Stimulated activated CD8-positive, alpha-beta memory T cell treated with anti-CD3 and anti-CD28 coated beads, Interleukin-12 subunit alpha, Interleukin-12 subunit beta, amount 100 ng/mL, for 24 hours (primary cell): ENCODE results near the gene ITPRIP.

Source experiments
- DNase-seq: peaks from one replicate; pipeline ENCODE4 v3.0.0-alpha.2; 2020; ENCODE audit errors: extremely low read depth

The ITPRIP gene

DNA sequence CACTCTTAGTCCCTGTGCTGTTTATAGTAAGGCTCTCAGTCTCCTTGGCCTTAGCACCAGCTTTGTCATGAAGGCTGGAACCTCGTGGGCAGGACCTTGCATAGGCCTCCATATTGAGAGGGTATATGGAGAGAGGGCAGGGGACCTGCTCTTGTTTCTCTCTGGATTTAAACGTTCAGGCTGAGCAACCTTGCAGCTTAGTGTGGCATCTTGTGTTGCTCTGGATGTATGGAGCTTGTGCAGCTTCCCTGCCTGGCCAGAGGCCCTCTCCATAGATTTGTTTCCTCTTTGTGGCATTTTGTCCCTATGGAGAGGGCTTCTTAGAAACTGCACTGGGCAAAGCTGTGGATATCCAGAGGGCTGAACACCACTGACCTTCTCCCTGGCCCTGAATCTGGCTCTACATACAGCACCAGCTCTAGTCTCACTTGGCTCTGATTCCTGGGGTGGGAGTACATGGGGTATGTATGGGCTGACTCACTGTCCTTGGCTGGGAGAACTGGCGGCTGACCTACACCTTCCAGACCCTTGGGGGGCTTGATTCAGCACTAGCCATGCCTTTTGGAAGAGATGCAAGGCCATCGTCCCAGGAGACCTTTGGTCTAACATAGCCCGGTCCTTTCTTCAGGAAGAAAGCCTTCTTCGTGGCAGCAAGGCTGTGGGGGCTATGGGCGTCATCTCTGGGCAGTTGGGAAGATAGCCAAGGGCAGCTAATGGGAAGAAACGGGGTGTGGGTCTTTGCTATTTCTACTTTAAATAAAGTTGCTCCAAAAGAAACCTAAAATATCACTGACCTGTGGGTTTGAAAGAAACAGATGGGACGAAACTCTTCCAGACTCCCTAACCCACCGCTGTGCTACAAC lies 30.5 kb downstream of the ITPRIP start:
- no peak for DNase-seq

DNA sequence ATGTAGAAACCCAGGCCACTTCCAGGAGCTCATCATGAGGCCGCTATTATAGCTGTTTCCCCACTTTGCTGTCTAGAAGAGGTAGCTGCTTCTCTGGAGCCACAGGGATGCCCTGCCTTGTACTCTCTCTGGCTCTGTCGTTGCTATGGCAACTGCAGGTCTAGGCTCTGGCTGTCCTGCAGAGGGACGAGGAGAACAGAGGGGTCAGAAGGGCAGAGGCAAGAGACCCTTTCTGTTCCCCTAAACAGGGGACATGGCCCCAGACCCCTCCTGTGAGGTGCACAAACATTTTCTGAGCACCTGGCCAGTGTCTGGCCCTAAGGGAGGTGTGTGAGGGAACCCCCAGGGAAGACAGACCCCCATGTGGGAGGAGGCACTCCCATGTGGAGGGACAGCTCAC lies 31.4 kb downstream of the ITPRIP start:
- DNase-seq, result no peak

DNA sequence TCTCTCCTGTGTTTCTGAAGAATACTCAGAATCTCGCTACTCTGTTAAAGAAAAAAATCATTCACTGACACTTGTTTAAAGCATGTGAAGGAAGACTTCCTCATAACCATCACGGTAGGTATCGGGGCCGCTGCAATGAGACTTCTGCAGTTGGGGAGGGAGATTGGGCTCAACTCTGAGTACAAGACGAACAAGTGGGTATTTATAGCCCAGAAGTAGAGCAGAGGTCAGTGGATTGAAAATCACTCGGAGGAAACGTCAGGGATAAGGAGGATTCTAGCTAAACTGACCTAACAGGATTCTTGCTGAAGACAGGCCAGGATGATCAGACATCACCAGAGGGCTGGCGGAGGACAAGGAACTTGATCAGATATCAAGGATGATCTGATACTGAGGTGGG lies 33.3 kb downstream of the ITPRIP start:
- no peak for DNase-seq

GRCh38 chr10:104304356-104304745 lies 33.9 kb downstream of the ITPRIP start:
- DNase-seq, result no peak

DNA sequence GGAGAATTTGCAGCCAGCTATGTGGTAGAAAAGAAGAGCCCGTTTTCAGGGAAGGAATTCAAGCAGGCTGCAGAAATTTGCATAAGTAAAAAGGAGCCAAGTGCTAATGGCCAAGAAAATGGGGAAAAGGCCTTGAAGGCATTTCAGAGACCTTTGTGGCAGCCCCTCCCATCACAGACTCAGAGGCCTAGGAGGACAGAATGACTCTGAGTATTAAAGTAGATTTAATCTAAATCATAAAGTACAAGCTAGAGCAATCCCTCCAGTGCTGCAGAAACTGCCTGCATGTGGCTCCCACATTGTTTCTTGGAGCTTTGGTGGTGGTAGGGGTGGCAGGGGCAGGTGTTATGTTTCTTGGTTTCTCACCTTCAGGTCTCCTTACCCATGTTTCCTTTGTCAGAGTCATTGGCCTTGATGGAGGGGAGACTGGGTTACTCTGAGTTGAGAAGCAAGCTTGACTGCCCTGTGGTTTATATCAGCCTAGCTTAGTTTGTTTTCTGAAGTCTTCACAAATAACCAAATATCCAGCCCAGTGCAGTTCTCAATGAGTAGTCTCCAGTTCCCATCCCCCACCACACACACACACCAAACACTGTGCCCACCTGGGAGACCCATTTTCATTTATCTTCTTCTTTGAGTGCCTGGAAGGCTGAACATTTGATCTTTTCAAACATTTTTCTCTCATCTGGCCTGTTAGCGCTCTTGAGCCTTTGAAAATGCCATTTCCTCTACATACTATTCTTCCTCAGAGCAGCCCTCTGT lies 34.5 kb downstream of the ITPRIP start:
- DNase-seq, result no peak

GRCh38 chr10:104301907-104302690 lies 36.2 kb downstream of the ITPRIP start:
- no peak for DNase-seq

- DNase-seq, result no peak
Observed at GRCh38 chr10:104300736-104301292, 37.5 kb downstream of the ITPRIP start.

DNA sequence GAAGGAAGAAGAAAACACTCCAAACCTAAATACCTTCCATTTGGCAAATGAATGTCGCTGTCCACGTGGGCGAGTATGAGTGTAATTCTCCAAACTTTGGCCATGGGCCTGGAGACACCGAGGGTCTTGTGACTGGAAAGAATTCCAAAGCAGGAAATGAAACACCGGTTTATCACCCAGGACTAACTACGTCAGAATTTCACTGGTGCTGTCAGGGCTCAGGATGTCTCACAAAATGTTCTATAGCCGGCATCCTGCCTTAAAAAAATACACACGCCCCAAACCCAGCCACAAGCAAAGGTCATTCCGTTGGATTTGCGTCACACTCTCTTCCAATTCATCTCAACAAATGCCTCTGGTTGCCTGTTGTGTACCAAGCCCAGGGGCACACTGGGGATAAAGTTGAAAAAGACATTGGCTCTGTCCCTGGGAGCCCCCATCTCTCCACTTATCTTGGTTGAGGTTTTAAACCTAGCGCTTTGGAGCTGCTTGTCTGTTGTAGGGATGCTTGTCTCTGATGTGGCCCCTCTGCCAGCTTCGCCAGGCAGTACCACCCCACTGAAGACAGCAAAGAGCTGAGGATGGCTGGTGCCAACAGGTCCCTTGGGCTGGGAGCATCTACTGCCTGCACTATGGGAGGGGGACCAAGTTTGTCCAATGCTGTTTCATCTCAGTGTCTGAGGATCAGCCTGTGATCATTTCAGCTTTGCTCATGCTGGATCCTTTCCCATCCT lies 38.1 kb downstream of the ITPRIP start:
- DNase-seq, result no peak

DNA sequence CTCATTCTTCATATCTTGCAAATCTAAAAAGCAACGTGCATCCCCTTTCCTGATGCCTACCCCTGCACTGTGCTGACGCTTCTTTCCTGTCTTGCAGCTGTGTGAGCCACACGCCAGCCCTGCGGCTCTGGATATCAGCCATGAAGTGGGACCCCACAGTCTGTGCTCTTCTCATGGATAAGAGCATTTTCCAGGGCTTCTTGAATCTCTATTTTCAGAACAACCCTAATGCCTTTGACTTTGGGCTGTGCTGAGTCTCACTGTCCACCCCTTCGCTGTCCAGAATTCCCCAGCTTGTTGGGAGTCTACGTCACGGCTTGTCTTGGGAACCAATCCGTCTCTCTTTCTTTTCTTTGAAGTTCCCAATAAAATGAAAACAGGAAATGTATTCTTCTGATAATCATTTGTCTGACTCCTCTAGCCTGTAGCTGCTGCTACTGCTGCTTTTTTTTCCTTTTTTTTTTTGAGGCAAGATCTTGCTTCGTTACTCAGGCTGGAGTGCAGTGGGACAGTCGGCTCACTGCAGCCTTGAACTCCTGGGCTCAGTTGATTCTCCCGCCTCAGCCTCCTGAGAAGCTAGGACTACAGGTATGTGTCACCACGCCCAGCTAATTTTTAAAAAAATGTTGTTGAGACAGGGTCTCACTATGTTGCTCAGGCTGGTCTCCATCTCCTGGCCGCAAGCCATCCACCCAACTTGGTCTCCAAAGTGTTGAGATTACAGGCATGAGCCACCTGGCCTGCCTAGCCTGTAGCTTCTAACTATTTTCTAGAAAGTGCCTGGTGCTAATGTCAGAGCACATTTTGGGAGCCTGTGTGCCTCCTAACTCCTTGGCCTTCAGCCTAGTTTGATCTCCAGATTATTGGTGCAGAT lies 39.0 kb downstream of the ITPRIP start:
- DNase-seq, result no peak

GRCh38 chr10:104297697-104298660 lies 40.3 kb downstream of the ITPRIP start:
- no peak for DNase-seq

DNA sequence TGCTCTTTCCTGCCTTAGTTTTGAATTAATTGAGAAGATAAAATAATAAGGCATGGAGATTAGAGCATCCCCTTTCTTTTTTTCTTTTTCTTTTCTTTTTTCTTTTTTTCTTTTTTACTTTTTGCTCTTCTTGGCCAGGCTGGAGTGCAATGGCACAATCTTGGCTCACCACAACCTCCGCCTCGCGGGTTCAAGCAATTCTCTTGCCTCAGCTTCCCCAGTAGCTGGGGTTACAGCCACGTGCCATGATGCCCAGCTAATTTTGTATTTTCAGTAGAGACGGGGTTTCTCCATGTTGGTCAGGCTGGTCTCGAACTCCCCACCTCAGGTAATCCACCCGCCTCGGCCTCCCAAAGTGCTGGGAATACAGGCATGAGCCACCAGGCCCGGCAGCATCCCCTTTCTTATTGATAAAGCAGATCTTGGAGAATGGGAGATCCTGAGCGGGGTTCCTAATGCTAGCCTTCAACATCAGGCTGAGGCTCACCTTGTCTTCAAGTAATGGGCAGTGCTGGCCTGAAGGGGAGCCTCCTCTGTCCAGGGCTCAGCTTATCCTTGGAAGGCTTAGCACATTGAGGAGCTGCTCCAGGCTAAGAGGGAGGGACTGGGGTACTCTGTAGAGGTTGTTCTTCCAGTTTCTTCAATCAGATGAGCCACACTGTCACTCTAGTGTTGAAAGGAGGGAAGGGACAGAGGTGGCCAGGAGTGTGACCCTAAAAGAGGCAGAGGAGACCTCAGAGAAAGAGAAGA lies 41.4 kb downstream of the ITPRIP start:
- no peak for DNase-seq

- DNase-seq, result no peak
Observed at GRCh38 chr10:104293781-104294321, 44.4 kb downstream of the ITPRIP start.

DNA sequence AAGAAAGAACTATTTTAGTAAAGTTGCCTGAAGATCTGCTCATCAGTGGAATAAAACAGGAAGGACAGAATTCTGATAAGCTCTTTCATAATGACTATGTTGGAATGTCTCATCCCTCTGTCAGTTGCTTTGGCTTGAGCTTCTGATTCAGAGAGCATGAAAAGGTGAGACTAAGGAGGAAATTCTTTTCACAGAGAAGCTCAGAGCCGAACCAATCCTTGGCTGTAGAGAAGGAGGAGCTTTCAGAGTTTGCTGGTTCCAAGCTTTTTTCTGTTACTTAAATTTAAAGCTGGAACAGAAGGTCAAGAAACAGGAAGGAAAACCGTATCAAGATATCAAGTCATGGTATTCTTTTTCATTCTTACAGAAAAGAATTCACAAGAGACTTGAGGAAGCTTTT lies 45.3 kb downstream of the ITPRIP start:
- DNase-seq, result no peak

GRCh38 chr10:104291439-104291951 lies 46.8 kb downstream of the ITPRIP start:
- peak; percentile 68 for DNase-seq

DNA sequence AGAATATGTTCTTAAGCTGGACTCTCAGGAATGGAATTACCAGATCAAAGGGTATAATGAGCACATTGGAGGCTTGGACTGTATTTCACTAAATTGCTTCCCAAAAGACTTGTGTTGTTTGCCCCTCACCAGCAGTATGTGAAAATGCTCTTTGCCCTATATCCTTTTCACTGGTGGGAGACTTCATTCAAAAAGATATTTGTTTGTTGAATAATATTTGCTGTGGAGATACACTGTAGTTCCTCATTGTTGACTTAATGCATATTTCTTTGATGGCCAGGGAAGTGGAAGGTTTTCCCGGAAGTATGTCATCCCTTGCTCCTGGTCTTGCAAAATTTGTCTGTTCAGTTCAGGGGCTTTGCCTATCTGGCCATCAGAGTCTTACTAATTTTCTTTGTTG lies 49.9 kb downstream of the ITPRIP start:
- no peak for DNase-seq

DNA sequence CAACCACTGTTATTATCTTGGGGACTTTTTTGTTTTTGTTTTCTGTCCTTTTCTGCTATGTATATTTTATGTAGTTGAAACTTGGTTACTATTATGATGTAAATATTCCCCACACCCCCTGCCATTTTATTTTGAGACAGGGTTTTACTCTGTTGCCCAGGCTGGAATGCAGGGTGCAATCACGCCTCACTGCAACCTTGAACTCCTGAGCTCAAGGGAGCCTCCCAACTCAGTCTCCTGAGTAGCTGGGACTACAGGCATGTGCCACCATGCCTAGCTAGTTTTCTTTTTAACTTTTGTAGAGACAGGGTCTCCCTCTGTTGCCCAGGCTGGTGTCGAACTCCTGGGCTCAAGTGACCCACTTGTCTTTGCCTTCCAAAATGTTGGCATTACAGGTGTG lies 51.3 kb downstream of the ITPRIP start:
- no peak for DNase-seq

DNA sequence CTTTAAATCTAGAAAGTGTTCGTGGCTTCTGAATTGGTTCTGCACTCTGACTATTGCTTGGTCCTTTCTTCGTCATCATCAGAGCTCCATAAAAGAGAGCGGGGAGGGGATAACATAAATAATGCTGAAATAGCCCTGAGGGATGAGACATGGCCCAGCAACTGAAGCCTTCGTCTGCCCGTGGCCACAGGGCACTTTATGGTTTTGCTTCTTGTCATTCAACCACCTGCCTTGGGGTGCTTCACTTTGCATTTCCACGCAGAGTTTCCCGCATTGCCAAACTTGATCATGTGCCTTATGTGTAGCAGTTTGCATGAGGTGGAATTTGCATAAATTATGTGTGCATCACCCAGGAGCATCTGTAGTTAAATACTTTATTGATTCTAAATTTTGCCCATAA lies 53.4 kb downstream of the ITPRIP start:
- no peak for DNase-seq

- no peak for DNase-seq
Observed at GRCh38 chr10:104281694-104282093, 56.6 kb downstream of the ITPRIP start.
